ENCODE measurements around the gene GNB1.

The GNB1 gene

GRCh38 chr1:1815606-1816281 lies 75.1 kb downstream of the GNB1 start:
- FAIRE-seq, result no peak

- no peak for FAIRE-seq
Measured at GRCh38 chr1:1809489-1809888, 81.4 kb downstream of the GNB1 start.

- no peak for FAIRE-seq
Measured at GRCh38 chr1:1808206-1808605, 82.7 kb downstream of the GNB1 start.

GRCh38 chr1:1806890-1807289 lies 84.0 kb downstream of the GNB1 start:
- FAIRE-seq, result no peak

- no peak for FAIRE-seq
Measured at GRCh38 chr1:1804301-1804700, 86.6 kb downstream of the GNB1 start.

- no peak for FAIRE-seq
Measured at GRCh38 chr1:1802871-1803270, 88.0 kb downstream of the GNB1 start.

- no peak for FAIRE-seq
Measured at GRCh38 chr1:1799716-1800115, 91.2 kb downstream of the GNB1 start.

- no peak for FAIRE-seq
Measured at GRCh38 chr1:1797731-1798341, 93.1 kb downstream of the GNB1 start.

- FAIRE-seq, result no peak
Measured at GRCh38 chr1:1796466-1796865, 94.4 kb downstream of the GNB1 start.

- FAIRE-seq, result no peak
Measured at GRCh38 chr1:1794999-1795398, 95.9 kb downstream of the GNB1 start.

GRCh38 chr1:1793481-1794244 lies 97.2 kb downstream of the GNB1 start:
- FAIRE-seq, result no peak

- FAIRE-seq, result no peak
Measured at GRCh38 chr1:1788646-1789431, 102.0 kb downstream of the GNB1 start.

GRCh38 chr1:1788136-1788535 lies 102.8 kb downstream of the GNB1 start:
- no peak for FAIRE-seq

GRCh38 chr1:1786836-1787605 lies 103.9 kb downstream of the GNB1 start:
- no peak for FAIRE-seq

- no peak for FAIRE-seq
Measured at GRCh38 chr1:1785666-1786065, 105.2 kb downstream of the GNB1 start.

- FAIRE-seq, result no peak
Measured at GRCh38 chr1:1784933-1785332, 106.0 kb downstream of the GNB1 start.

GRCh38 chr1:1783320-1783719 lies 107.6 kb downstream of the GNB1 start:
- no peak for FAIRE-seq

- no peak for FAIRE-seq
Measured at GRCh38 chr1:1782399-1783221, 108.3 kb downstream of the GNB1 start.

- FAIRE-seq, result no peak
Measured at GRCh38 chr1:1781526-1781903, 109.4 kb downstream of the GNB1 start.

- FAIRE-seq, result no peak
Measured at GRCh38 chr1:1780598-1781525, 110.0 kb downstream of the GNB1 start.
